ENCODE data around the gene CUTA.
A peak's percentile ranks its signal among the peaks of the same experiment; 100 is the strongest.

CUTA gene

DNA sequence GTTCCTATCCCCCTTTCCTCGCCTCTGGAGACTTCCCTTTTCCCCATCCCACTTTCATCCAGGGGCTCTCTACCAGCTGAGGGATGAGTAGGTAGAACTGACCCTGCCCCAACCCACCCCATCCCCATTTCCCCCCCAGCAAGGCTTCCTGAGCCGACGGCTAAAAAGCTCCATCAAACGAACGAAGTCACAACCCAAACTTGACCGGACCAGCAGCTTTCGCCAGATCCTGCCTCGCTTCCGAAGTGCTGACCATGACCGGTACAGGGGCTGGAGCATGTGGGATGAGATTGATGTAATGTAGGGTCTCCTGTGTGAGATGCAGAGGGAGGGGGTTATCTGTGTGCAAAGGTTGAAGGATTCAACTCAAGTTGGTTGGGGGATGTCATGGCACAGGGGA is 14.6 kb upstream of the CUTA start:
- Histone ChIP-seq H3K4me1 (peaks cover 12% of the 10 kb centered on the region), H3K36me3 (replicated peaks) (no peaks in the 10 kb centered on the region; the same call in 1 of the 2 replicates), H3K27me3 (ENCODE audit: low read depth) (no peaks in the 10 kb centered on the region), H3K4me3 (no peak overlapping the region), H3K9me3 (no peaks in the 10 kb centered on the region)
- in situ Hi-C loops (cut with MboI; ENCODE audit: low sequenced_read_pairs), result no loop called here
- DNase-seq (ENCODE audit: low spot score in 2 of 2), result no peak

DNA sequence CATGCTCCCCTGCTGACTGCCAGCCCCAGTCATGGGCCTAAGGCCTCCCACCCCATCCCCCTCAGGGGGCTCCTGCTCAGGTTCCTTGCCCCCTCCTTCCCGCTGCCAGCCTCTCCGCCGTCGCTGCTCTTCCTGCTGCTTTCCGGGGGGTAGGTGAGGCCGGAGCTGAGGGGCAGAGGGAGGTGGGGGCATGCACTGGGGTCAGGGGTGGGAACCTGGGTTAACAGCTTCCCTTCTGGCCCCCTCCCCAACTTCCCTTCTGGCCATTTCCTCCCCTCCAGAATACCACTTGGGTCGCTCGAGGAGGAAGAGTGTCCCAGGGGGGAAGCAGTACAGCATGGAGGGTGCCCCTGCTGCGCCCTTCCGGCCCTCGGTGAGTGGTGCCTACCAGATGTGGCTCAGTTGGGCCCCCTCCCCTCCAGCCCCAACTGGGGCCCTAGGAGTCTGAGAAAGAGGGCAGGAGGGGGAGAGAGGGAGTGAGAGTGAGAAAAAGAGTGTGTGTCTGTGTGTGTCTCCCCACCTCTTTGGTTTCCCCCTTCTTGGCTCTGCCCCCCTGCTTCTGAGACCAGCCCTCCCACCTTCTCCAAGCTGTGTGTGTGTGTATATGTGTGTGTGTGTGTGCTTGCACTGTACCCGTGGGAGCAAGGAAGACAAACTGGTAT is 14.1 kb upstream of the CUTA start:
- Histone ChIP-seq H3K36me3 (replicated peaks) (no peaks in the 10 kb centered on the region; the same call in 1 of the 2 replicates), H3K9me3 (no peaks in the 10 kb centered on the region), H3K4me3 (no peak overlapping the region), H3K4me1 (peaks cover 18% of the 10 kb centered on the region), H3K27me3 (ENCODE audit: low read depth) (no peaks in the 10 kb centered on the region)
- in situ Hi-C loops (cut with MboI; ENCODE audit: low sequenced_read_pairs), result no loop called here
- no peak for DNase-seq (ENCODE audit: low spot score in 2 of 2)

DNA sequence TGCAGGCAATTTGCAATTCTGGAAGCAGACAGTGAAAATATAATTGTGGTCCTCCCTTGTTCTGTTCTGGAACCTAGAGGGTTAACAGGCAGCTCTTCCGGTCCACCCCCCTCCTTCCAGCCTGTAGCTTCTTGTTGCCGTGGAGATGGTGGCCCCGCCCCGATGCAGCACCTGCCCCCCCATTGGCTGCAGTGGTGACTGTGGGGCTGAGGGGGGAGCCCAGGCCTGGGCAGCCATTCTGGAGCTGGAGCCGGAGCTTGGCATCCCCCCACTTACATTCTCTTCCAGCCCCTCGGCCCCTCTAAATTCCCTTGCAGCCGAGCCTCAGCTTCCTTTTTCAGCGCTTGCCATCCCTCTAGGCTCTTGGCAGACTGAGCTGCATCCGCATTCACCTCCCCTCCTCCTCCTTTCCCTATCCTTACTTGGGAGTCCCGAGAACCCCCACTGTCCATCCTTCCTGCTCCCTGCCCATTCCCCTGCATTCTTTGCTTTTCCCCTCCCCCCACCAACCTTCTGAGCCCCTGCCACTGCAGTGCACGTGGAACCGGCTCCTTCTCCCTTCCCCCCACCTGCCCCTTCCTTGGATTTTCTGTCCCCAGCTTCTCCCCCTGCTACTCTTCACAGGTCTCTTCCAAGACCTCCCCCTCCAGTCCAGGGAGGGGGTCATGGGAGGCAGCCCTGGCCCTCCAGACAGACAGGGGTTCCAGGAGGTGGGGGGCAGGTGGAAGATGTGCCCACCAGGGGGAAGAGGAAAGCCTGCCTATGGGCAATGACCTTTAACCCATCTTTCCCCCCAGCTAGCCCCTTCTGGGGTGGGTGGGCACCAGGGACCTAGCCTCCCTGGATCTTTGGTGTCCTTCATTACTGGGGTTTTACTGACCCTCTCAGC is 13.3 kb upstream of the CUTA start:
- no peaks in the 10 kb centered on the region; the same call in 1 of the 2 replicates for H3K36me3 ChIP-seq (replicated peaks)
- in situ Hi-C loops (cut with MboI; ENCODE audit: low sequenced_read_pairs), result no loop called here
- peak; percentile 44 to 82 for DNase-seq (ENCODE audit: low spot score in 2 of 2)
- H3K9me3 ChIP-seq, result no peaks in the 10 kb centered on the region
- no peaks in the 10 kb centered on the region for H3K27me3 ChIP-seq (ENCODE audit: low read depth)
- H3K4me1 ChIP-seq, result peaks cover 19% of the 10 kb centered on the region
- peak overlapping the region; percentile 8; the same call in 1 of the 2 replicates for H3K4me3 ChIP-seq

DNA sequence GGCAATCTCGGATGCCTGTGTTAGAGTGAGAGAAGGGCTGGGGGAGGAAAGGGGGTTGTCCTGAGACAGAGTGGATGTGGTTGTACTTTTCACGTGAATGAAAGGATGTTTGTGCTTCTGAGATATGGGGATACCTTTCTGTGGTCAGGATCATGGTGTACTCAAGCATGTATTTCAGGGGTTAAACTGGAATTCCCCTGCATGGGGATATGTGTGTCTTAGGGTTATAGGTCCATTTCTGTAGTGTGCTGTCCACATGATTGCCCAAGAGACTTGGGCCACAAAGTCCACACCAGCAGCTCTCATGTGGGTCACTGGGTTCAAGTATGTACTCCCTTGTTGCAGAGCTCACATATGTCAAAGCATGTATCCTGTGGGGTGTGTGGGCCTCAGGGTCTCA is 12.4 kb upstream of the CUTA start:
- Histone ChIP-seq H3K4me1 (peaks cover 19% of the 10 kb centered on the region), H3K9me3 (no peaks in the 10 kb centered on the region), H3K27me3 (ENCODE audit: low read depth) (no peaks in the 10 kb centered on the region), H3K4me3 (no peak overlapping the region), H3K36me3 (replicated peaks) (no peaks in the 10 kb centered on the region)
- no peak for DNase-seq (ENCODE audit: low spot score in 2 of 2)
- in situ Hi-C loops (cut with MboI; ENCODE audit: low sequenced_read_pairs), result no loop called here

DNA sequence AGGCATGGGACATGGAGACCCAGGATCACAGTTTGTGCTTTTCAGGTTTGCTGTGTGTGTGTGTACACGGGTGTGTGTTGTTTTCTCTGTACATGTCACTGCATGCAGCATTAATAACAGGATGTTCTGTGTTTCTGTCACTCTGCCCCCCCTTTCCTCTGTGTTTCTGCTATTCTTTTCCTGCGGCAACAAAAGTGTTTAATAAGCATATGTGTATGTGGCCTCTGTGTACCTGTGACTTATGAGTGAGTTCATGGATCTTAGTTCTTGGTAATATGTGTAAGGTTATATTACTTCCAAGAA is 11.8 kb upstream of the CUTA start:
- Histone ChIP-seq H3K4me3 (no peak overlapping the region), H3K4me1 (peaks cover 24% of the 10 kb centered on the region), H3K27me3 (ENCODE audit: low read depth) (no peaks in the 10 kb centered on the region), H3K36me3 (replicated peaks) (no peaks in the 10 kb centered on the region), H3K9me3 (no peaks in the 10 kb centered on the region)
- DNase-seq (ENCODE audit: low spot score in 2 of 2), result no peak
- in situ Hi-C loops (cut with MboI; ENCODE audit: low sequenced_read_pairs), result no loop called here

DNA sequence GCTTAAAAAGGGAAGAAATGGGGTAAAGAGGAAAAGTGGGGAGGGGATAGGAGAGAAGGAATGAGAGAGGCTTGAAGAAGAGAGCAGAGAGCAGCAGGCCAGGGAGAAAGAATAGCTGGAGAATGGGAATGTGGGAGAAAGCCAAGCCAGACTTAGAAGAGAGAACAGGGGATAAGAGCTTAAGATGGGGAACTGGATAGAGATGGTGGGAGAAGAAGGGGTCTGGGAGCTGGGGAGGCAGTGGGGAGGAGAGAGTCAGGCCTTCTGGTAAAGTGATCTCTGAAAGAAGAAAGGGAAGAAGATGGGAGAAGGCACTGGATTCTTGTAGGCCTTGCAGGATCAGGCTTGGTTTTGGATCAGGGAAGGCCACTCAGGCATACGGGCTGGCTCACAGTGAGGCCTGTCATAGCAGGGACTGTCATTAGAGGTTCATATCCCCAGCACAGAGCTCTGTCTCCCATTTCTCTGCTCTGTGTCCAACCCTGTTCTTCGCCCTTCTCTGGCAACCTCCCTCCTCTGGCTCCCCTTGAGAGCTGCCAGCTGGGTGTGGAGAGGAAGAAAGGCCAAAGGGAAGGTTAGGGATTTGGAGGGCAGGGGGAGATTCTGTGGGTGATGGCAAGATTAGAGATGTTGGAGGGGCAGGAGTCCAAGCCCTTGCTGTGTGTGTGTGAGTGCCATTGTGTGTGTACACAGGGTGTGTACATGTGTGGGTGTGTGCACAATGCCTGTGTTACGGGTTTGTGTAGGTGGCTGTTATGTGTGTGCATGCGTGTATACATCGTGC is 11.3 kb upstream of the CUTA start:
- DNase-seq (ENCODE audit: low spot score in 2 of 2), result no peak
- Histone ChIP-seq H3K4me1 (peaks cover 24% of the 10 kb centered on the region), H3K9me3 (no peaks in the 10 kb centered on the region), H3K4me3 (no peak overlapping the region), H3K27me3 (ENCODE audit: low read depth) (no peaks in the 10 kb centered on the region), H3K36me3 (replicated peaks) (no peaks in the 10 kb centered on the region)
- in situ Hi-C loops (cut with MboI; ENCODE audit: low sequenced_read_pairs), result no loop called here

DNA sequence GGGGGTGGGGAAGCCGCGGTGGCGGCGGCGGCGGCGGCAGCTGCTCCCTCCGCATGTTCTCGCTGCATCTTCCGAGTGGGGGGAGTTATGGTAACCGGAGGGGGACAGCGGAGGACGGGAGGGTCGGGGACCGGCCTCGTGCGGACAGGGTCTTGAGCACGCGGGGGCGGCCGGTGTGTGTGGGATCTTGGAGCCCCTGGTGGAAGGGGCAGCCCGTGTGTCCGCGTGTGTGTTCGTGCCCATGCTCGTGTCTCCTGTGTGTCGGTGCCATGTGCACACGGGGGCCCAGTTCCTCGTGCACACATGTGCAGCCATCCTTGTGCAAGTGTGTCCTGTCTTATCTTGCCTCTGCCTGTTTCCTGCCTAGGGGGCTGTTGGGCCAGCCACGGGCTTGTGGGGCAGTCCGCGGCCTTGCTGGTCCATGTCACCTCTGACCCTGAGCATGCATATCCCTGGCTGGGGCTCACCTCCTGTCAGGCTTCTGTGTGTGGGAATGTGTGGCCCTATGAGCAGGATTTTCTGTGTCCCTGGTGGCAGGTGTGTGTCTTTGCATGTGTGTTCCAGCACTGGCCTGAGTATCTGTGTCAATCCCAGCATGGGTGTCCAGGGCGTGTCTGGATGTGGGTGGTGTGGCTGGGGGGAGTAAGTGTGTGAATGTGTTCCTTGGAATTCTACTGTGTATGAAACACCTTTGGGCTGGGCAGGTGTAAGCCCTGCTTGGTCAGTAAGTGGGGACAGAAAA is 10.5 kb upstream of the CUTA start:
- Histone ChIP-seq H3K4me1 (peaks cover 24% of the 10 kb centered on the region), H3K4me3 (peak overlapping the region; percentile 34), H3K27me3 (ENCODE audit: low read depth) (peaks cover 6% of the 10 kb centered on the region), H3K9me3 (no peaks in the 10 kb centered on the region), H3K36me3 (replicated peaks) (no peaks in the 10 kb centered on the region)
- in situ Hi-C loops (cut with MboI; ENCODE audit: low sequenced_read_pairs), result no loop called here
- peak; percentile 44 to 71 for DNase-seq (ENCODE audit: low spot score in 2 of 2)

DNA sequence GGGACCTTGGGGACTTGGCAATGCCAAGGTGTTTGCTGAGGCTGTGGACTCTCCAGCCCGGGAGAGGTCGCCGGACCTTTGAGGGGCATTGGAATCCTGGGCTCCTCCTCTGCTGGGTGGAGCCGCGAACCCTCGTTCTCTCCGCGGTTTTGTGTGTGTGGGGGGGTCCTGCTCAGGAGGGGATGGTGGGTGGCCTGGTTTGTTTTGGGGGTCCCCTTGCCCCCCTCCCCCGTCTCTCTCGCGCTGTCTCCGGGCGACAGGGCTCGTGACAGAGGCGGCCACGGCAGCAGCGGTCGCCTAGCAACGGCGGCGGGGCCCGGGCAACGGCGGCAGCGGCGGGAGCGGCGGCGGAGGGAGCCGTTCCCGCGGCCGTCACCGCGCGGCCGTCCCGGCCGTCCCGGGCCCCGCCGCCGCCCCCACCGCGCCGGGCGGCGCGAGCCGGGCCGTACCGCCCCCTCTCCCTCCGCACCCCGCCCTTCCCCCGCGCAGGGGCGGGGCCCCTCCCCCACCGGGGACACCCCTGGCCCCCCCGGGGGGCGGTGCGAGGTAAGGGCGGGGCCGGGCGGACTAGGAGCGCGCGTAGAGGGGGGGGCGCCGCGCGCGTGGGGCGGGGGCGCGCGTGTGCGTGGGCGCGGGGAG is 9.8 kb upstream of the CUTA start:
- peaks cover 24% of the 10 kb centered on the region for H3K4me1 ChIP-seq
- in situ Hi-C loops (cut with MboI; ENCODE audit: low sequenced_read_pairs), result no loop called here
- H3K27me3 ChIP-seq (ENCODE audit: low read depth), result peaks cover 11% of the 10 kb centered on the region
- H3K9me3 ChIP-seq, result no peaks in the 10 kb centered on the region
- H3K36me3 ChIP-seq (replicated peaks), result no peaks in the 10 kb centered on the region
- peak in 1 of 2 experiments; percentile 65 for DNase-seq (ENCODE audit: low spot score in 2 of 2)
- peak overlapping the region; percentile 45 for H3K4me3 ChIP-seq

DNA sequence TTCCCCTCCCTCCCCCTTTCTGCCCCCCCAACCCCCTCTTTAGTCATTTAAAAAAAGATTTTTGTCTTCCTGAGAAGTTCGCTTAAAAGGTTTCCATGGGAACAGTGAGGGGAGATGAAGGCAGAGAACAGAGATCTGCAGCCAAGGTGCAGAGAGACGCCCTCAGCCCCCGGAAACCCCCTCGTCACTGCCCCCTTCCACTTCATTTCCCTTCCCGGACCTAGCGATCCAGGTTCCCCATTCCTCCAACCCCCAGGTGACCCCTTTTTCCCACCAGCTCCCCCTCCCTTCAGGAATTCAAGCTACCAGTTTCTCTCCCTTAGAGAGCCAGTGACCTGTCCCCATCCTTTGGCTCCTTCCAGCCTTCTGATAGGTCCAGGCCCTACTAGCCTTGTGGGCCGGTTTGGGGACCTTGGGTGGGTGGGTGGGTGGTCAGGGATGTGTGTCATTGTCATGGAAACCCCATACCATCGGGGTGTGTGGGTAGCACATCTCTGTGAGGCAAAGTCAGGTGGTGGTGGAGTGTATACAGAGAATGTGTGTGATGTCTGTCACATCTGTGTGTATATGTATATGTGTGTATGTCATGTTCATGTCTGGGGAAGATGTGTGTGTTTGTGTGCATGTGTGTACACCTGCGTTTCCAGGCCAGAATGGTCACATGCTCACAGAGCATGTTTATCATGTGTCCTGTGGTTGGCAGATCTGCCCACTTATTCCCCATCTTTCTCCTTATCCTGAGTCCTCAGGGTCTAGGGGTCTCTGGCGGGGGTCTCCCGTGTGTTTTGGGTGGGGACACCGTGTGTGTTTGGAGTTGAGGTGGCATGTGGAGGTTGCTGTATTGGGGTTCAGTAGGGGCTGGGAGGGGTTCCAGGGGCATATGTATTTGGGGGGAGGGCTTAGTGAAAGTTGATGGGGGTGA is 8.9 kb upstream of the CUTA start:
- H3K27me3 ChIP-seq (ENCODE audit: low read depth), result peaks cover 18% of the 10 kb centered on the region
- in situ Hi-C loops (cut with MboI; ENCODE audit: low sequenced_read_pairs), result no loop called here
- H3K4me3 ChIP-seq, result peak overlapping the region; percentile 45
- peaks cover 24% of the 10 kb centered on the region for H3K4me1 ChIP-seq
- no peaks in the 10 kb centered on the region for H3K36me3 ChIP-seq (replicated peaks)
- no peaks in the 10 kb centered on the region for H3K9me3 ChIP-seq
- peak in 1 of 2 experiments; percentile 38 for DNase-seq (ENCODE audit: low spot score in 2 of 2)

DNA sequence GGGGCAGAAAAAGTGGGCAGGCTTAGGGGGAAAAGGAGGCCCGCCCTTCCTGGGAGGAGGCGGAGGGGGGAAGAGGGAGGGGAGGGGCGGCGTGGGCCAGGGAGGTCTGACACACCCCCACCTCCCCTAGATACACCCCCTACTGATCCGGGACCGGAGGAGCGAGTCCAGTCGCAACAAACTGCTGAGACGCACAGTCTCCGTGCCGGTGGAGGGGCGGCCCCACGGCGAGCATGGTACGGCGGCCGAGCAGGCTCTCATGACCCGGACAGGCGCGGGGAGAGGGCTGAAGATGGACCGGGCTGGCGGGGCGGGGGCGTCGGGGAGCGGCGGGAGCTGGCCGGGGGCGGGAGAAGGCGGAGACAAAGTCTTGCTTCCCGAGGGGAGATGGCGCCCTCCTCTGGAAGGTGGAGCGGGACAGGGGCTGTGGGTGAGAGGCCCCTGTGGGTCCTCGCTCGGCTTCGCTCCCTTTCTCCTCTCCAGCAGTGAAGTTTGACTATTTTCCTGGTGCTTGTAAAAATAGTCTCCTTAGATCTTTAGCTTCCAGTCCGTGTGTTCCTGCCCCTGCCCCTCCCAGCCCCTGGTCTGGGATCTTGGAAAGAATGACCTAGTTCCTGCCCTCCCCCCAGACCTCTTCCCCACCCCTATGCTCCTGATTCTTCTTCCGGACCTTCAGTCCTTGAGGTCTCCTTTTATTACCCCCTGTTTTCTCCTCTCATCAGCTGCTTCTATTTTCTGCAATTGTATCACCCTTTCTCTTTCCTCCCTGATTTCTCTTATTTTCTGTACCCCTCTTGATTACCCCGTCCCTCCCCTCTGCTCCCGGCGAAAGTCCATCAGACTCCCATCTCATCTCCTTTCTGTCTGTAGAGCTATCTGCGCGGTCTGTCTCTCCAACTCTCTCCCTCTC is 8.0 kb upstream of the CUTA start:
- peak; percentile 85 to 96 for DNase-seq (ENCODE audit: low spot score in 2 of 2)
- no peaks in the 10 kb centered on the region for H3K36me3 ChIP-seq (replicated peaks)
- peak overlapping the region; percentile 41 for H3K4me3 ChIP-seq
- in situ Hi-C loops (cut with MboI; ENCODE audit: low sequenced_read_pairs), result no loop called here
- peaks cover 19% of the 10 kb centered on the region for H3K4me1 ChIP-seq
- peaks cover 25% of the 10 kb centered on the region for H3K27me3 ChIP-seq (ENCODE audit: low read depth)
- H3K9me3 ChIP-seq, result no peaks in the 10 kb centered on the region

DNA sequence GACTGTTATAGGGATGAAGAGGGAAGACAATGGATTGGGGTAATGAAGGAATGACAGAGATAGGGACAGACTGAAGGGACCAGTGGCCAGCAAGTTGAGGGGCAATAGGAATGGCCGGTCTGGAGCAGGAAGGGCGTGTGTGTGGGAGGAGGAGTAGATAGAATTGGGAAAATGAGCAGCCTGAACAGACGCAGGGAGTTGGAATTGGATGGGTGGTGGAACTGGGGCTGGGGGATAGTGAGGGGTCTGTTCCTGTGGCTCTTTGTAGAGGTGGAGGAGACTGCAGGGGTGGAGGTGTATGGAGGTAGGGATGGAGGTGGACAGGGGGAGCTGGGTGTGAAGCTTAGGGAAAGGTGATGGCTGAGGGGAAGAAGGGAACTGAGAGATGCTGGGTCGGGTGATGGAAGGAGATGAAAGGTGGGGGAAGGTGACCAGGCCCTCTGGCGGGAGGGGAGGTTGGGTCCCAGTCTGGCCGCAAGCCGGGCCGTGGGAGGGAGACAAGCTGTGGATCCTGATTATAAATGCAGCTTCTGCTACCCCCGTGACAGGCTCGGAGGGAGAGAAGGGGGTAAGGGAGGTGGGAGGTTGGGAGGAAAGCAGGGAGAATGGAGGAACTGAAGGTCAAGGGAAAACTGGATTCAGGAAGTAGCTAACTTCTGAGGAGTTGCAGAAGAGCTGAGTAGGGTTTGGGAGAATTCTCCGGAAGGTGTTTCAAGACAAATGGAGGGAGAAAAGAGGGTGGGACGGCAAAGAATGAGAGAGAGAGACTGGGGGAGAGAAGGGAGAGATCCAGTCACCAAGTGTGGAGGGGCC is 7.2 kb upstream of the CUTA start:
- no peaks in the 10 kb centered on the region for H3K36me3 ChIP-seq (replicated peaks)
- H3K4me1 ChIP-seq, result peaks cover 15% of the 10 kb centered on the region
- peaks cover 25% of the 10 kb centered on the region for H3K27me3 ChIP-seq (ENCODE audit: low read depth)
- peak overlapping the region; percentile 41 for H3K4me3 ChIP-seq
- no peak for DNase-seq (ENCODE audit: low spot score in 2 of 2)
- H3K9me3 ChIP-seq, result no peaks in the 10 kb centered on the region
- in situ Hi-C loops (cut with MboI; ENCODE audit: low sequenced_read_pairs), result no loop called here

Data from HAP-1 (cell line).